Neuron (in vitro differentiated cells): ENCODE measurements around the gene TTLL9.

Source experiments
- H2AFZ ChIP-seq: one replicate; pipeline ENCODE4 v1.6.1; 2013; ENCODE audit warnings: low read depth, mild to moderate bottlenecking, inconsistent platforms, low read length, moderate library complexity
- H3K27me3 ChIP-seq: one replicate; pipeline ENCODE4 v1.6.1; 2013; ENCODE audit warnings: low read length; ENCODE audit not compliant: insufficient read depth
- H3K36me3 ChIP-seq: one replicate; pipeline ENCODE4 v1.6.1; 2013; ENCODE audit warnings: low read length; ENCODE audit not compliant: insufficient read depth
- H3K4me1 ChIP-seq: one replicate; pipeline ENCODE4 v1.6.1; 2013; ENCODE audit warnings: low read length; ENCODE audit not compliant: insufficient read depth
- H3K4me3 ChIP-seq: 2 replicates; pipeline ENCODE4 v1.5.1; 2013; ENCODE audit warnings: mild to moderate bottlenecking, low read length, moderate library complexity
- H3K9me3 ChIP-seq: one replicate; pipeline ENCODE4 v1.6.1; 2013; ENCODE audit warnings: low read length

The TTLL9 gene

GRCh38 chr20:31868853-31869672, 1.4 kb upstream of the TTLL9 start:
- peaks cover 30% of the 10 kb centered on the region for H3K4me1 ChIP-seq
- peak overlapping the region; percentile 74 for H3K4me3 ChIP-seq
- no peaks in the 10 kb centered on the region for H3K9me3 ChIP-seq
- no peak overlapping the region for H2AFZ ChIP-seq
- no peaks in the 10 kb centered on the region for H3K27me3 ChIP-seq
- peaks cover 9% of the 10 kb centered on the region for H3K36me3 ChIP-seq

- Histone ChIP-seq H3K4me3 (peak overlapping the region; percentile 74), H2AFZ (peak overlapping the region; percentile 29), H3K36me3 (peaks cover 8% of the 10 kb centered on the region), H3K9me3 (no peaks in the 10 kb centered on the region), H3K27me3 (no peaks in the 10 kb centered on the region), H3K4me1 (peaks cover 30% of the 10 kb centered on the region)
Measured at GRCh38 chr20:31869673-31869941, 827 bp upstream of the TTLL9 start.

GRCh38 chr20:31870726-31871617, 538 bp downstream of the TTLL9 start:
- Histone ChIP-seq H2AFZ (peak overlapping the region; percentile 29), H3K9me3 (no peaks in the 10 kb centered on the region), H3K4me3 (peak overlapping the region; percentile 74), H3K36me3 (peaks cover 13% of the 10 kb centered on the region), H3K4me1 (peaks cover 23% of the 10 kb centered on the region), H3K27me3 (no peaks in the 10 kb centered on the region)

- Histone ChIP-seq H3K4me3 (peak overlapping the region; percentile 74), H3K36me3 (peaks cover 12% of the 10 kb centered on the region), H3K27me3 (no peaks in the 10 kb centered on the region), H3K4me1 (peaks cover 19% of the 10 kb centered on the region), H2AFZ (no peak overlapping the region), H3K9me3 (no peaks in the 10 kb centered on the region)
Measured at GRCh38 chr20:31871618-31871954, 1.2 kb downstream of the TTLL9 start.

- peaks cover 19% of the 10 kb centered on the region for H3K4me1 ChIP-seq
- H3K36me3 ChIP-seq, result peaks cover 12% of the 10 kb centered on the region
- no peak overlapping the region for H2AFZ ChIP-seq
- no peak overlapping the region for H3K4me3 ChIP-seq
- H3K27me3 ChIP-seq, result no peaks in the 10 kb centered on the region
- H3K9me3 ChIP-seq, result no peaks in the 10 kb centered on the region
Measured at GRCh38 chr20:31872406-31872805, 2.0 kb downstream of the TTLL9 start.

GRCh38 chr20:31875671-31876070, 5.2 kb downstream of the TTLL9 start:
- H3K36me3 ChIP-seq, result peaks cover 12% of the 10 kb centered on the region
- H2AFZ ChIP-seq, result no peak overlapping the region
- no peak overlapping the region for H3K4me3 ChIP-seq
- no peaks in the 10 kb centered on the region for H3K27me3 ChIP-seq
- H3K4me1 ChIP-seq, result peaks cover 7% of the 10 kb centered on the region
- H3K9me3 ChIP-seq, result no peaks in the 10 kb centered on the region

GRCh38 chr20:31877684-31878083, 7.2 kb downstream of the TTLL9 start:
- no peaks in the 10 kb centered on the region for H3K9me3 ChIP-seq
- no peak overlapping the region for H2AFZ ChIP-seq
- no peak overlapping the region for H3K4me3 ChIP-seq
- H3K4me1 ChIP-seq, result no peaks in the 10 kb centered on the region
- H3K36me3 ChIP-seq, result peaks cover 12% of the 10 kb centered on the region
- H3K27me3 ChIP-seq, result no peaks in the 10 kb centered on the region

- no peaks in the 10 kb centered on the region for H3K9me3 ChIP-seq
- H2AFZ ChIP-seq, result peak overlapping the region; percentile 7
- H3K36me3 ChIP-seq, result peaks cover 12% of the 10 kb centered on the region
- H3K4me3 ChIP-seq, result peak overlapping the region; percentile 81
- H3K27me3 ChIP-seq, result no peaks in the 10 kb centered on the region
- no peaks in the 10 kb centered on the region for H3K4me1 ChIP-seq
Measured at GRCh38 chr20:31879143-31879987, 8.9 kb downstream of the TTLL9 start.

GRCh38 chr20:31881945-31882344, 11.5 kb downstream of the TTLL9 start:
- Histone ChIP-seq H3K36me3 (no peaks in the 10 kb centered on the region), H3K4me3 (no peak overlapping the region), H3K9me3 (no peaks in the 10 kb centered on the region), H3K4me1 (no peaks in the 10 kb centered on the region), H3K27me3 (no peaks in the 10 kb centered on the region), H2AFZ (no peak overlapping the region)

- Histone ChIP-seq H3K4me3 (no peak overlapping the region), H3K4me1 (no peaks in the 10 kb centered on the region), H3K27me3 (no peaks in the 10 kb centered on the region), H2AFZ (no peak overlapping the region), H3K9me3 (no peaks in the 10 kb centered on the region), H3K36me3 (no peaks in the 10 kb centered on the region)
Measured at GRCh38 chr20:31883829-31884228, 13.4 kb downstream of the TTLL9 start.

- no peak overlapping the region for H2AFZ ChIP-seq
- no peaks in the 10 kb centered on the region for H3K9me3 ChIP-seq
- H3K36me3 ChIP-seq, result no peaks in the 10 kb centered on the region
- H3K4me1 ChIP-seq, result no peaks in the 10 kb centered on the region
- H3K27me3 ChIP-seq, result no peaks in the 10 kb centered on the region
- H3K4me3 ChIP-seq, result no peak overlapping the region
Measured at GRCh38 chr20:31890646-31891045, 20.2 kb downstream of the TTLL9 start.

GRCh38 chr20:31894980-31895675, 24.7 kb downstream of the TTLL9 start:
- H3K36me3 ChIP-seq, result no peaks in the 10 kb centered on the region
- H3K4me3 ChIP-seq, result no peak overlapping the region
- no peaks in the 10 kb centered on the region for H3K27me3 ChIP-seq
- H3K4me1 ChIP-seq, result no peaks in the 10 kb centered on the region
- no peaks in the 10 kb centered on the region for H3K9me3 ChIP-seq
- H2AFZ ChIP-seq, result no peak overlapping the region
